ENCODE measurements around the gene ZNF432. TPM values are rescaled to one million over a fixed set of nuclear protein-coding genes. Genes with fewer than 3 reads are reported as not detected.
A peak's percentile ranks its signal among the peaks of the same experiment; 100 is the strongest.
"Not testable (repeated sequence)": the region's sequence is repeated elsewhere in the genome, so short reads cannot be mapped to it uniquely, and the experiment has no call there.

ZNF432 gene
- polyA plus RNA-seq, 3 donors from 2014 or later = 0.31 to 9.2 (median 3.6) TPM

- peaks cover 40 to 89% (median 85%) of the 10 kb centered on the region in 6 donors for H3K9me3 Mint-ChIP-seq
- H3K4me1 Mint-ChIP-seq = peaks cover 1 to 2% of the 10 kb centered on the region in 2 donors
- peaks cover 0 to 1% (median 0%) of the 10 kb centered on the region in 3 donors for H3K27me3 Mint-ChIP-seq (ENCODE audit: low read depth in 3 of 3)
- no peak overlapping the region for H3K27ac Mint-ChIP-seq
- no peak for DNase-seq
- peaks cover 58 to 78% (median 61%) of the 10 kb centered on the region in 3 donors for H3K36me3 Mint-ChIP-seq
- no peak overlapping the region for H3K4me3 Mint-ChIP-seq
Measured at GRCh38 chr19:52034051-52034728, 14.4 kb downstream of the ZNF432 start.

DNA sequence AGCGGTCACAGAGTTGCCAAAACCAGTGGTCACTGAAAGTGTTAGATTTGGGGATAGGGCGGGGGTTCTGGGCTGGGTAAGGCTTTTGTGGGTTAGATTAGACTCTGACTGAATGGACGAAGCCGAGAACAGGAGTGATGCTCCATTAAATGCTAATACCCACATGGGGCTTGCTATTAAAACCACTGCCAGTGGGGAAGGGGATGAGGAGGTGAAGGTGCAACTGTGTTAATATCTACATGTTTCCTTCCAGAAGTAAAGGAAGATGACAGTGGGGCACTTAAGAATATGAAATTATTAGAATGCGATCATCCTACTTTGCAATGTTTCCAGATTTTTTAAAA is 19.9 kb downstream of the ZNF432 start:
- Mint-ChIP-seq H3K4me3 (peak overlapping the region; percentile 88 to 97 (median 92)), H3K9me3 (peaks cover 23 to 66% (median 55%) of the 10 kb centered on the region in 6 donors), H3K27me3 (ENCODE audit: low read depth in 3 of 3) (peaks cover 8 to 9% (median 9%) of the 10 kb centered on the region in 3 donors), H3K4me1 (peaks cover 28 to 40% of the 10 kb centered on the region in 2 donors), H3K27ac (peak overlapping the region; percentile 92 to 97 (median 94)), H3K36me3 (peaks cover 39 to 54% (median 43%) of the 10 kb centered on the region in 3 donors)
- no peak for DNase-seq

GRCh38 chr19:52028027-52028779 is 20.4 kb downstream of the ZNF432 start, which contains the start of gene ZNF614:
Gene ZNF614, minus strand, starts transcription at chr19:52028379. Its CDS starts 2,634 bp downstream, at chr19:52025745.
- peak within 1 kb of the TSS; percentile 92 to 97 (median 94) for H3K27ac Mint-ChIP-seq
- peaks cover 40 to 55% (median 48%) of the 10 kb centered on the region in 3 donors for H3K36me3 Mint-ChIP-seq
- peaks cover 28 to 40% of the 10 kb centered on the region in 2 donors for H3K4me1 Mint-ChIP-seq
- peaks cover 27 to 66% (median 55%) of the 10 kb centered on the region in 6 donors for H3K9me3 Mint-ChIP-seq
- peaks cover 8 to 9% (median 9%) of the 10 kb centered on the region in 3 donors for H3K27me3 Mint-ChIP-seq (ENCODE audit: low read depth in 3 of 3)
- H3K4me3 Mint-ChIP-seq = peak within 1 kb of the TSS; percentile 88 to 97 (median 92)
- DNase-seq = peak; percentile 87 to 90 (median 87)

GRCh38 chr19:52026255-52026990 is 22.2 kb downstream of the ZNF432 start:
- not testable (repeated sequence) for H3K27me3 Mint-ChIP-seq (ENCODE audit: low read depth in 3 of 3); DNase-seq
- Mint-ChIP-seq H3K27ac (peak overlapping the region in 1 of 6 donors; percentile 92), H3K4me3 (peak overlapping the region in 4 of 5 donors; percentile 88 to 97 (median 93)), H3K4me1 (peaks cover 28 to 40% of the 10 kb centered on the region in 2 donors), H3K36me3 (peaks cover 51 to 63% (median 55%) of the 10 kb centered on the region in 3 donors), H3K9me3 (peaks cover 36 to 66% (median 54%) of the 10 kb centered on the region in 6 donors)

- Mint-ChIP-seq H3K9me3 (peaks cover 44 to 74% (median 63%) of the 10 kb centered on the region in 6 donors), H3K36me3 (peaks cover 65 to 68% (median 66%) of the 10 kb centered on the region in 3 donors), H3K4me1 (peaks cover 27 to 40% of the 10 kb centered on the region in 2 donors), H3K27me3 (ENCODE audit: low read depth in 3 of 3) (peaks cover 8 to 14% (median 10%) of the 10 kb centered on the region in 3 donors)
- not testable (repeated sequence) for H3K27ac Mint-ChIP-seq, DNase-seq, H3K4me3 Mint-ChIP-seq
Measured at GRCh38 chr19:52024478-52024877, 24.2 kb downstream of the ZNF432 start.

- Mint-ChIP-seq H3K27ac (no peak overlapping the region), H3K27me3 (ENCODE audit: low read depth in 3 of 3) (peaks cover 0 to 7% (median 1%) of the 10 kb centered on the region in 3 donors), H3K4me1 (peaks cover 10 to 18% of the 10 kb centered on the region in 2 donors), H3K9me3 (peaks cover 47 to 92% (median 81%) of the 10 kb centered on the region in 6 donors), H3K36me3 (peaks cover 85 to 91% (median 87%) of the 10 kb centered on the region in 3 donors), H3K4me3 (no peak overlapping the region)
- no peak for DNase-seq
Measured at GRCh38 chr19:52022193-52022592, 26.4 kb downstream of the ZNF432 start.

- Mint-ChIP-seq H3K4me3 (no peak overlapping the region), H3K4me1 (peaks cover 0 to under 1% of the 10 kb centered on the region in 2 donors), H3K36me3 (peaks cover 92 to 95% (median 93%) of the 10 kb centered on the region in 3 donors), H3K9me3 (peaks cover 58 to 98% (median 90%) of the 10 kb centered on the region in 6 donors), H3K27me3 (ENCODE audit: low read depth in 3 of 3) (peaks cover 0 to 7% (median 1%) of the 10 kb centered on the region in 3 donors), H3K27ac (no peak overlapping the region)
- DNase-seq = no peak
Measured at GRCh38 chr19:52020506-52020905, 28.1 kb downstream of the ZNF432 start.

- peaks cover 19 to 27% of the 10 kb centered on the region in 2 donors for H3K4me1 Mint-ChIP-seq
- no peak overlapping the region for H3K27ac Mint-ChIP-seq
- peaks cover 18 to 25% (median 23%) of the 10 kb centered on the region in 3 donors for H3K36me3 Mint-ChIP-seq
- H3K27me3 Mint-ChIP-seq (ENCODE audit: low read depth in 3 of 3) = peaks cover 2 to 9% (median 4%) of the 10 kb centered on the region in 3 donors
- H3K4me3 Mint-ChIP-seq = no peak overlapping the region
- DNase-seq = no peak
- H3K9me3 Mint-ChIP-seq = peaks cover 12 to 51% (median 32%) of the 10 kb centered on the region in 6 donors
Measured at GRCh38 chr19:52010674-52011073, 38.0 kb downstream of the ZNF432 start.

DNA sequence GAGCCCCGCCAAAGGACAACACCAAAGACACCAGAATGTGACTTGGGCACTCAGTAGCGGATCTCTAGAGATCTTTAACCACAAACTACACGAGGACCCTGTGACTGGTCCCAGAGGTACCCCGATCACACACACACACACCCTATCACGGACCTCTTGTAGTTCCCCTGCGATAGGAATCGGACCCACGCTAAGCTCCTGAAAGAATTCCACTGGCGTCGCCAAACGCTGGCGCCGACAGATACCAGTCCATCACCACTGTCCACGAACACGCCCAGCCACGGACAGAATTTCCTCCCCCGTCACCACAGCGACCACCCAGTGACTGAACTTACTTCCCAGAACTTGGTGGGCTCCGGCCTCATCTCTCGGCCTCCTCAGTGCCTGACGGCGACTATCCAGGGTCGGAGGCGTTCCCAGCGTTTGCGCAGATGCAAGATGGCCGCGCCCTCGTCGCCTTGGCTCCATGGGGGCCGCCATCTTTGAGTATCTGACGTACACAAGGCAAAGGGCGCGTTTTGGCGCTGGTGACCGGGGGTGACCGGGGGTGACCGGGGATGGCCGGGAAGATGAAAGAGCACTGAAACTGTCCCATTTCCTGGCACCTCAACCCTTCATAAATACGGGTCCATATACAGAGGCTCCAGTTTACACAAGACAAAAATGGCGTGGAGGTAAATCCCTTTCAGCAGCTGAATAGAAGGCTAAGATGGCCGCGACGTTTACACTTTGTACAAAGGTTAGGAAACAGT is 40.7 kb downstream of the ZNF432 start, which contains the start of gene ZNF615:
Gene ZNF615 (minus strand): TSS at position 406 of the 752 bp plus-strand sequence. CDS start 4,500 bp downstream, outside the sequence.
- Mint-ChIP-seq H3K27ac (peak within 1 kb of the TSS; percentile 93 to 98 (median 96)), H3K4me1 (peaks cover 19 to 27% of the 10 kb centered on the region in 2 donors), H3K9me3 (peaks cover 8 to 36% (median 18%) of the 10 kb centered on the region in 6 donors), H3K36me3 (peaks cover 17 to 34% (median 29%) of the 10 kb centered on the region in 3 donors), H3K27me3 (ENCODE audit: low read depth in 3 of 3) (peaks cover 2 to 9% (median 4%) of the 10 kb centered on the region in 3 donors), H3K4me3 (peak within 1 kb of the TSS; percentile 93 to 98 (median 96))
- DNase-seq = peak; percentile 85 to 86 (median 86)

DNA sequence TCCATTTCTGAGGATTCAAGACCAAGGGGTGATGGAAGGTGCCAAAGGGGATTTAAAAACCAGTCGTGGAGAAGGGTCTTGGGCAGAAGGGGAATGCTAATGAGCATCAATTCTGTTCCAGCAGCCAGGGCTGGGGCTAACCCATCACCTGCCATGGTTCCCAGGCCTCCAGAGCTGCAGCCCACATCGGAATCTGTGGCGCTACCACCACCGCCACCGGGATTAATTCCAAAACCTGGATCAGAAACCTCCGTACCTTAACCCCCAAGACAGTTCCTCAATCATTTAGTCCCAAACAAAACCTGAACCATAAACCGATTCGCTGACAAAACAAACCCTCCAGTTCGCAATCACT is 41.2 kb downstream of the ZNF432 start:
- peaks cover 19 to 27% of the 10 kb centered on the region in 2 donors for H3K4me1 Mint-ChIP-seq
- H3K4me3 Mint-ChIP-seq = peak overlapping the region; percentile 93 to 98 (median 96)

DNA sequence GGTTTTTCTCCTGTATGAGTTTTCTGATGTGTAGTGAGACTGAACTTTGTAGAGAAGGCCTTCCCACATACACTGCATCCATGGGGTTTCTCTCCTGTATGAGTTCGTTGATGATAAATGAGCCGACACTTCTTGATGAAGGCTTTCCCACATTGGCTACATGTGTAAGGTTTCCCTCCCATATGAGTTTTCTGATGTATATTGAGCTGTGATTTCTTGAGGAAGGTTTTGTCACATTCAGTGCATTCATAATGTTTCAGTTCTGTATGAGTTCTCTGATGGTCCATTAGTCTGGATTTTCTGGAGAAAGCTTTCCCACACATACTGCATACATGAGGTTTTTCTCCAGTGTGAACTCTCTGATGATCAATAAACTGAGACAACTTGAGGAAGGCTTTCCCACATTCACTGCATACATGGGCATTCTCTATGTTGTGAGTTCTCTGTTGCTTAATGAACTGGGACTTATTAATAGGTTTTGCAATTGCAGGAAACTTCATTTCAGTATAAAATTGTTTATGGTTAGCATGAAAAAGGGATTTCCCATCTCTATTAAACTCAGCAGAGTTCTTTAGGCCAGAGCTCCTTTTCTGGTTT is 54.5 kb downstream of the ZNF432 start:
- H3K9me3 Mint-ChIP-seq = peaks cover 68 to 94% (median 91%) of the 10 kb centered on the region in 6 donors
- peaks cover 53 to 70% (median 63%) of the 10 kb centered on the region in 3 donors for H3K36me3 Mint-ChIP-seq
- no peak for DNase-seq
- no peak overlapping the region for H3K4me3 Mint-ChIP-seq
- no peak overlapping the region for H3K27ac Mint-ChIP-seq
- no peaks in the 10 kb centered on the region for H3K4me1 Mint-ChIP-seq
- H3K27me3 Mint-ChIP-seq (ENCODE audit: low read depth in 3 of 3) = peaks cover 0 to 7% (median 3%) of the 10 kb centered on the region in 3 donors

More for the DNA sequence above, 41.2 kb downstream of the ZNF432 start:
- peaks cover 20 to 33% (median 32%) of the 10 kb centered on the region in 3 donors for H3K36me3 Mint-ChIP-seq
- DNase-seq = no peak
- peaks cover 2 to 8% (median 4%) of the 10 kb centered on the region in 3 donors for H3K27me3 Mint-ChIP-seq (ENCODE audit: low read depth in 3 of 3)
- peaks cover 7 to 33% (median 12%) of the 10 kb centered on the region in 6 donors for H3K9me3 Mint-ChIP-seq
- H3K27ac Mint-ChIP-seq = peak overlapping the region; percentile 93 to 98 (median 96)

DNA sequence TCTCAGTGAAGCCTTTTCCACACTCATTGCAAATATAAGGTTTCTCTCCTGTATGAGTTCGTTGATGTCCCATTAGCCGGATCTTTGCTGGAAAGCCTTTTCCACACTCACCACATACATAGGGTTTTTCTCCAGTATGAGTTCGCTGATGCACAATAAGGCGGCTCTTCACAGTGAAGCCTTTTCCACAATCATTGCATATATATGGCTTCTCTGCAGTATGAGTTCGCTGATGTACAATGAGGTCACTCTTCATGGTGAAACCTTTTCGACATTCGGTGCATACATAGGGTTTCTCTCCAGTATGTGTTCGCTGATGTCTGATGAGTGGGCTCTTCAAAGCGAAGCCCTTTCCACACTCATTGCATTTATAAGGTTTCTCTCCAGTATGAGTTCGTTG is 55.2 kb downstream of the ZNF432 start:
- no peak overlapping the region for H3K27ac Mint-ChIP-seq
- peaks cover 64 to 94% (median 91%) of the 10 kb centered on the region in 6 donors for H3K9me3 Mint-ChIP-seq
- peaks cover 0 to 2% of the 10 kb centered on the region in 2 donors for H3K4me1 Mint-ChIP-seq
- H3K27me3 Mint-ChIP-seq (ENCODE audit: low read depth in 3 of 3) = peaks cover 0 to 6% (median 3%) of the 10 kb centered on the region in 3 donors
- H3K36me3 Mint-ChIP-seq = peaks cover 55 to 68% (median 61%) of the 10 kb centered on the region in 3 donors
- DNase-seq = no peak
- H3K4me3 Mint-ChIP-seq = no peak overlapping the region
